Endodermal cell (in vitro differentiated cells): ENCODE measurements around the gene COA6. TPM values are rescaled to one million over a fixed set of nuclear protein-coding genes. Genes with fewer than 3 reads are reported as not detected.

Experiments
- DNase-seq: peaks from one replicate; pipeline ENCODE4 v3.0.0-alpha.2; 2017
- H3K27ac ChIP-seq: 2 replicates; pipeline ENCODE4 v1.5.1; 2013; ENCODE audit warnings: mild to moderate bottlenecking, low read depth, low read length, moderate library complexity
- H3K27me3 ChIP-seq: 2 replicates; pipeline ENCODE4 v1.6.1; 2013; ENCODE audit warnings: mild to moderate bottlenecking, low read length, moderate library complexity; ENCODE audit not compliant: insufficient read depth, control insufficient read depth, poor library complexity, severe bottlenecking
- H3K36me3 ChIP-seq: 2 replicates; pipeline ENCODE4 v1.7.0; 2013; ENCODE audit warnings: mild to moderate bottlenecking, low read length, moderate library complexity; ENCODE audit not compliant: control insufficient read depth, insufficient read depth
- H3K4me1 ChIP-seq: one replicate; pipeline ENCODE4 v1.7.0; 2013; ENCODE audit warnings: low read length; ENCODE audit not compliant: control insufficient read depth, insufficient read depth
- H3K4me3 ChIP-seq: 2 replicates; pipeline ENCODE4 v1.5.1; 2013; ENCODE audit warnings: mild to moderate bottlenecking, low read length, moderate library complexity
- H3K9ac ChIP-seq: 2 replicates; pipeline ENCODE4 v1.6.1; 2013; ENCODE audit warnings: mild to moderate bottlenecking, low read length, moderate library complexity; ENCODE audit not compliant: poor library complexity, severe bottlenecking; ENCODE audit errors: extremely low read depth
- H3K9me3 ChIP-seq: 2 replicates; pipeline ENCODE4 v1.6.1; 2013; ENCODE audit warnings: mild to moderate bottlenecking, low read length, moderate library complexity; ENCODE audit not compliant: control insufficient read depth
- H3K27ac Mint-ChIP-seq: 2 replicates; pipeline ENCODE4 v1.8.0; 2020; ENCODE audit warnings: mixed read lengths
- H3K27me3 Mint-ChIP-seq: 2 replicates; pipeline ENCODE4 v1.8.0; 2021; ENCODE audit warnings: mild to moderate bottlenecking, mixed read lengths; ENCODE audit not compliant: insufficient read depth
- H3K36me3 Mint-ChIP-seq: 2 replicates; pipeline ENCODE4 v1.8.0; 2020; ENCODE audit warnings: low read depth, mixed read lengths
- H3K4me1 Mint-ChIP-seq: 2 replicates; pipeline ENCODE4 v1.8.0; 2020; ENCODE audit warnings: mixed read lengths
- H3K4me3 Mint-ChIP-seq: 2 replicates; pipeline ENCODE4 v1.8.0; 2020; ENCODE audit warnings: mild to moderate bottlenecking, moderate library complexity, mixed read lengths
- H3K9me3 Mint-ChIP-seq: 2 replicates; pipeline ENCODE4 v1.8.0; 2020; ENCODE audit warnings: mild to moderate bottlenecking, mixed read lengths
- CTCF ChIP-seq: fragments of 200-600 bp; sonication (generic); conservative IDR thresholded peaks from 2 replicates; pipeline ENCODE4 v1.5.0; 2021; ENCODE audit warnings: antibody characterized with exemption, mild to moderate bottlenecking
- WGBS, 2 experiments: methylation state at CpG; one replicate each; pipeline versions ENCODE4 v1.1.5 to v1.1.7; 2013; ENCODE audit warnings: missing lambda C conversion rate in 2 of 2, mixed read lengths in 1 of 2; ENCODE audit not compliant: insufficient coverage in 1 of 2, insufficient read length in 1 of 2; 5-methylcytosine and 5-hydroxymethylcytosine counted together
- total RNA-seq, 2 donors: library from RNA; stranded (reverse); fragmentation: NEBNext Ultra II Directional in 1 of 2; extraction: Animal tissue kit (Norgen Biotek cat#: 25700) in 1 of 2; gene quantifications; 2 replicates in 1 of 2; 3 replicates in 1 of 2; pipeline ENCODE4 v1.2.1, GENCODE V29; 2021

The COA6 gene
- total RNA-seq, 2 donors from 2014 or later: 33.9 to 37.4 TPM

- TF ChIP-seq CTCF: no peak
- Mint-ChIP-seq H3K9me3 (no peaks in the 10 kb centered on the region), H3K27me3 (peaks cover 13% of the 10 kb centered on the region), H3K4me1 (peaks cover 5% of the 10 kb centered on the region), H3K27ac (no peak overlapping the region), H3K4me3 (no peak overlapping the region), H3K36me3 (no peaks in the 10 kb centered on the region)
- H3K27me3 ChIP-seq: no peaks in the 10 kb centered on the region
- H3K9me3 ChIP-seq: no peaks in the 10 kb centered on the region
- no peaks in the 10 kb centered on the region for H3K4me1 ChIP-seq
- no peak for DNase-seq
- H3K36me3 ChIP-seq: no peaks in the 10 kb centered on the region
- H3K4me3 ChIP-seq: no peak overlapping the region
- 88% methylated on average over 11 to 12 of the region's 12 CpGs for WGBS, 2 experiments
- no peak overlapping the region for H3K27ac ChIP-seq
- no peak overlapping the region for H3K9ac ChIP-seq
Observed at GRCh38 chr1:234368320-234369032, 4.8 kb upstream of the COA6 start.

GRCh38 chr1:234369033-234369430 is 4.2 kb upstream of the COA6 start:
- Histone ChIP-seq H3K4me3 (no peak overlapping the region), H3K27ac (no peak overlapping the region), H3K27me3 (no peaks in the 10 kb centered on the region), H3K4me1 (no peaks in the 10 kb centered on the region), H3K9me3 (no peaks in the 10 kb centered on the region), H3K9ac (no peak overlapping the region), H3K36me3 (no peaks in the 10 kb centered on the region)
- no peaks in the 10 kb centered on the region for H3K9me3 Mint-ChIP-seq
- H3K27me3 Mint-ChIP-seq: peaks cover 13% of the 10 kb centered on the region
- no peak for TF ChIP-seq CTCF
- H3K36me3 Mint-ChIP-seq: no peaks in the 10 kb centered on the region
- 86 to 90% methylated on average over 2 of the region's 3 CpGs for WGBS, 2 experiments
- peaks cover 7% of the 10 kb centered on the region for H3K4me1 Mint-ChIP-seq
- no peak for DNase-seq
- H3K27ac Mint-ChIP-seq: no peak overlapping the region
- H3K4me3 Mint-ChIP-seq: no peak overlapping the region

GRCh38 chr1:234369784-234370183 is 3.5 kb upstream of the COA6 start:
- Histone ChIP-seq H3K36me3 (no peaks in the 10 kb centered on the region), H3K9ac (no peak overlapping the region), H3K27me3 (no peaks in the 10 kb centered on the region), H3K27ac (no peak overlapping the region), H3K9me3 (no peaks in the 10 kb centered on the region), H3K4me3 (no peak overlapping the region), H3K4me1 (no peaks in the 10 kb centered on the region)
- no CpG with 5 or more reads among the region's 1 CpG for WGBS, 2 experiments
- Mint-ChIP-seq H3K4me3 (no peak overlapping the region), H3K27ac (no peak overlapping the region), H3K27me3 (peaks cover 13% of the 10 kb centered on the region), H3K36me3 (peaks cover 3% of the 10 kb centered on the region), H3K9me3 (no peaks in the 10 kb centered on the region), H3K4me1 (peaks cover 12% of the 10 kb centered on the region)
- no peak for DNase-seq
- no peak for TF ChIP-seq CTCF
